HG03060 (cell line): Measurements from ENCODE around the gene GDF11.

Experiments used
- ATAC-seq: cut with Tn5 transposase; IDR thresholded peaks from one replicate; pipeline ENCODE4 v1.9.1; 2021; ENCODE audit warnings: low read depth, moderate number of reproducible peaks; ENCODE audit not compliant: unreplicated experiment

Gene GDF11

DNA sequence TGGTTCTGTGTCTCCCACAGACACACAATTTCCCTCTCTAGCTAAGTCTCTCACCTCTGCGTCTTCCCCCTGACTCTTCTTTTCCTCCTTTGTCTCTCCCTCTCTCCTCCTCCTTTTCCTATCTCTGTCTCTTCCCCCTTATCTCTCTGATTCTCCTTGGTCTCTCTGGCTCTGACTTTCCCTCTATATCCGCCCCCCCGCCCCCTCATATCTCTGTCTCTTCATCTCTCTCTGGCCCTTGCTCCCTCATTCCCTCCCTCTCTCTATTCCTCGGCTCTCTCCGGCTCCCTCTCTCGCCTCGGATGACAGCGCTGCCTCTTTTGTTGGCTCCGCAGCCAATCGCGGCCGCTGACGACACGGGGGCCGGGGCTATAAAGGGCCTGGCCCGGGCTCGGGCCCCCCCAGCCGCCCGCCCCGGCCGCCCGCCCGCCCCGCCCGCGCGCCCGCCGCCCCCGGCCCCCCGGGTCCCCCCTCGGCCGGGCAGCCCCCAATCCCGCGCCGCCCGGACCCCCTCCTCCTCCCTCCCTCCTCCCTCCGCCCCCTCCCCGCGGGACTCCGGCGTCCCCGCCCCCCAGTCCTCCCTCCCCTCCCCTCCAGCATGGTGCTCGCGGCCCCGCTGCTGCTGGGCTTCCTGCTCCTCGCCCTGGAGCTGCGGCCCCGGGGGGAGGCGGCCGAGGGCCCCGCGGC, at the start of gene GDF11:
Gene GDF11, plus strand, starts transcription at position 404 of the 687 bp plus-strand sequence. Its CDS starts 195 bp downstream, at position 599.
- no peak for ATAC-seq

DNA sequence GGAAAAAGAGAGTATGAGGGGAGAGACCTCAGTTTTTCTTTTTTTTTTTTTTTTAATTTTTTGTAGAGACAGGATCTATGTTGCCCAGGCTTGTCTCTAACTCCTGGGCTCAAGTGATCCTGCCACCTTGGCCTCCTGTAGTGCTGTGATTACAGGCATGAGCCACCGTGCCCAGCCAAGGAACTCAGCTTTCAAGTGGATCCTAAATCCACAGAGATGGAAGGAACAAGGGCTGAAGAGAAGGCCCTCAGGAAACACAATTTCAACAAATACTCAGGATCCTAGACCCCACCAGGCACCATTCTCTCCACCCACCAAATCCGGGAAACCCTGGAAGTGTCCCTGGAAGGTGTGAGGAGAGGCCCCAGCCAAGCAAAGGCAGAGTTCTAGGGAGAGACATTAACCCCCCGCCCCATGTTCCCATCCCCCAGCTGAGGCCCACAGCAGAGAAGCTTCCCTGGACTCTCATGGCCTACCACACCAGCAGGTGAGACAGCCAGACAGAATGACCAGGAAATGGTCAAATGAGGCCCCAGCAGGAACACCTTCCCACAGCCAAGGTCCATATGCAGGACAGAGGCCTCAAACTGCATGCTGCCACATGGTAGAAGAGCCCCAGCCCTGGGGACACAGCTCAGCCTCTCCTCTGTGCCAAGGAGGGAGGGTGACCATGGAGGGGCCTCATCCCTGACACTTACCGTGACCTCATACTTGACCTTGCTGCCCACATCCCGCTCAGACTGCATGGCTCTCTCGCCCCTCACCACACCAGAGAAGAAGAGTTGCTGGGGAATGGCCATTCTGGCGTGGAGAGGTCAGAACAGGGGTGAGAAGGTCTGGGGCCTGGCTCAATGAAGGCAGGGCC, 49.4 kb upstream of the GDF11 start:
- no peak for ATAC-seq

DNA sequence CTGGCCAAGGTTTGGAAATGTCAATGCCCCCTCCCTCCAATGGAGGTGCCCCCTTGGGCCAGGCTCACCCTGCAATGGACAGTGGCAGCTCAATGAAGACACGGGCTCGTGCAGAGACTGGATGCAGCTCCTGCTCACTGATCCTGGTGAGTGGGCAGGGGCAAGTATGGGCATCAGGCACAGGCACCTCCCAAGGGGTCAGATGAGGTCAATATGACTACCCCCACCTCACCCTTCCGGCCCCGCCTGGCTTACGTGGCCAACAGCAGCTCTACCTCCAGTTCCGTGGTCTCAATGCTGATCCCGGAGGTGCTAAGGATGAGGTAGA, 48.8 kb upstream of the GDF11 start:
- no peak for ATAC-seq

DNA sequence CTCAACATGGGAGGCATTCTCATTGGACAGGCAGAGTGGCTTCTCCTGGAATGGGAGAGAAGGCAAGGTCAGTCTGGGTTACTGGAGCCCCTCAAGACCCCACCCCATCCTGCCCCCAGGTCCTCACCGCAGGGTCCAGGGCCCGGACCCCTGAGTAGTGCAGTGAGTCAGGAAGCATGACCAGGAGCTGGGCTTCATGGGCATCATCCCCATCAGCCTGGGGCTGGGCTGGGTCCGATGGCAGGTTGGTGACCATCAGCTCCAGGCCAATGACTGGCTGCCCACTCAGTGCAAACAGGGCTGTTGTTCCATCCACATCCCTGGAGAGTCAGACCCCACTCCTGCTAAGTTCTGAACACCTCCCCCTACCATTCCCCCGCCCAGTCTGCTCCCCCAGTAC, 48.3 kb upstream of the GDF11 start:
- no peak for ATAC-seq

DNA sequence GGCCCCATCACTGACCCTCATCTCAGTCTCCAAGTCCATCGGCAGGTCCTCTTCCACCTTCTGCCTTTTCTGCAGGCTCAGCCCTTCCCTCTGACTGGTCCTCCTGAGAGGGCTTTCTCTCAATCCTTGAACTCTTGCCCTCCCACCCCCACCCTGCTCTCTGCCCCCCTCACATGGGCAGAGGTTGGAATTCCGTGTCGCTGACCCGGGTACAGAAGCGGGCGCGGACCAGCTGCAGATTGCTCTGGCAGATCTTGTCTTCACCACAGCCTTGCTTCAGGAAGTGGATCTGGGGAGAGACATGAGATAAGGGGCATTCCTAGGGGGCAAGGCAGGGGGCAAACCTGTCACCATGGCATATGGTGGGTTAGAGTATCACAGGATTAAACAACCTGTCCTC, 47.6 kb upstream of the GDF11 start:
- ATAC-seq, result no peak

DNA sequence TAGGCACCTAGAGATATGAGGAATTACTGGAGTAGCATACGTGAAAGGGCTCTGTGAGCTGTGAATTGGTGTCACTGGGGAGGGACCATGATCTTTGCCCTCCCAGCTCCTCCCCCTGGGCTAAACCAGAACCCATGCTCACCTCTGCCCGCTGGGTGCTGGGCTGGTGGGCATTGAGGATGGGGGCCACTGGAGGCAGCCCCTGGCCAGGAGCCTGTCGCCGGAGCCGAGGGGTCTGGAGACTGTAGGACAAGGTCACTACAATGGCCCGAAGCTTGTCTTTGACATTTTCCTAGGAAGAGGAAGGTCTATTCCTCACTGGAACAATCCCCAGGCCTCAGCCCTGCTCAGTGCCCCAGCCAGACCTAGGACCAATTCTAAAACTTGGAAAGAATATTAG, 46.8 kb upstream of the GDF11 start:
- no peak for ATAC-seq

DNA sequence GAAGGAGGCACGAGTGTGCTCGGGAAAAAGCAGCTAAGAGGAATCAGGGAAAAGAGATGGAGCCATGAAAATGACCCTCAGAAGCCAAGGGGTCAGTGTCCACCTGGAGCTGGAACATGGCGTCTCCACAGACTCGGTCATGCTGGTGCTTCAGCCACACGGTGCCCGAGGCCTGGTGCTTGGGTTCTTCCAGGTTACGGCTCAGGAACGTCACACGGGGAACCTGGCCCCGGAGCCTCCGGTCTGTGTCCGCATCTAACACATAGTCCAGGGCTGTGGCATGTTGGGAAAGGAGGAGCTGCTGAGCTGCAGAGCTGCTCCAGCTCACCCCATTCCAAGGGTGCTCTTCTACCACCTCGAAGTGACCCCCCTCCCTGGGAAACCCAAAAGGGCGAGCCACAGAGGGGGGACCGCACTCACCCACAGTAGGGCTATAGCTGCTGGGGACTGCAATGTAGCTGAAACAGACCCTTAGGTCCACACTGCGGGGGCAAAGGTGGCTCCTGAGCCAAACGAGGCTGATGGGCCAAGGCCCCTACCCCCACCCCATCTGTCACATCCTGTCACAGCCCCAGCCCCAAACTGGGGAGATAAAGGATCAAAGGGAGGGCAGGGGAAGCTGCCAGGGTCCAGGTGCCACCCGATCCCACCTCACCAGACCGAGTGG, 46.0 kb upstream of the GDF11 start:
- ATAC-seq, result no peak

DNA sequence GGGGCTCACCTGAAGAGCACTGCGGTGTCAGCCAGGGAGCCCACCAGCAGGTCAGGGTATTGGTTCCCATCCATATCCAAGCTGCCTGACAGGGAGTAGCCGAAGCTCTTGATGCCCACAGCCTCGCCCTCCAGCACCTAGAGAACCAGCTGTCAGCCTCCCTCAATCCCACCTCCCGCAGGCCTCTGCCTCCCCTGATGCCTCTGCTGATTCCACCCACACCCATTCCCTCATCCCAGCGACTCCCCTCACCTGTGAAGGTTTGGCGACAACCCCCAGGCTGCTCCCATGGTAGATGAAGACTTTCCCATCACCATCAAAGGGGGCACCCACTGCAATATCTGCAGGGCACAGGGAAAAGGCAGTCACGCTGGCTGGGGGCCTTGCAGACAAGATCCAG, 45.2 kb upstream of the GDF11 start:
- no peak for ATAC-seq

DNA sequence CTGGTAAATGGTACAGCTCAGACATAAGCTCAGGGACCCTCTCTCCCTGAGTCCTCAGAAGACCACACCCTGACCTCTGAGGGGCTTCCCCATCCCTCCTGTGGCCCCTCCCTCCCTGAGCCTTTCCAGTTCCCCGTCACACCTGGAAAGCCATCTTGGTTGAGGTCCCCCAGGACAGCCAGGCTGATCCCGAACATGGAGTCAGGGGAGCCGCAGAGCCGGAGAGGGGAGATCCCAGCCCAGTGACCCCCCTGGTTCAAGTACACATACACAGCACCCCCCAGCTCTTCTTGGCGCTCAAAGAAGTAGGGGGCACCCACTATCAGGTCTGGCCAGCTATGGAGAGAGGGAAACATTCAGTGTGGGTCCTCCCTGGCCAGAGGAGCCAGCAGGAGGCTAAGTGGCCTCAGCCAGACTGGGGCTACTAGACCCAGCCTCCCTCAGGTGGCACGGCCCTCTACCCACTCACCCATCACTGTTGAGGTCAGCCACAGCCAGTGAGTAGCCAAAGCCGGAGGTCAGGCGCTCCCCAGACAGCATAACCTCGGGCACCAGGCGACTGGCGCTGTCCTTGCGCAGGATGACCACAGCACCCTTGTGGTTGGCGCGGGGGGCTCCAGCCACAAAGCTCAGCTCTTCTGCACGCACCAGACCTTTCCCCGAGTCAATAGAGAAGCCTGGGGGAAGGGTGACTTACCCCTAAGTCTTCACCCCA, 44.5 kb upstream of the GDF11 start:
- ATAC-seq, result no peak

DNA sequence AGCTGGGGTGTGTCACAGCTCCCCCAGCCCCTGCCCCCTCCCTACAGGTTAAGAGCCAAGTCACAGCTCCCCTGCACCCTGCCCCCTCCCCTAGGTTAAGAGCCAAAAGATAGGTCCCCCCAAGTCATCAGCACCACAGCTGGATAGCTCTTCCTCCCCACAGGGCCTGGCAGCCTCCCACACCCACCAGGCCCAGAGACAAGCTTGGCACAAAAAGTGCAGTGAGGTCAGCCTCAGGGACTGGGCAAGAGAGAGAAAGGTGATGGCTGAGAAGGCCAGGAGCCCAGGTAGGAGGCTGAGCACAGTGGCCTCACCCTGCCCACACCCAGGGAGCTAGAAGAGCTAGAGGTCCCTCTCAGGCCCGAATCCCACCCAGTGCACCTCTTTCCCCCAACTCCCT, 44.0 kb upstream of the GDF11 start:
- ATAC-seq, result no peak

DNA sequence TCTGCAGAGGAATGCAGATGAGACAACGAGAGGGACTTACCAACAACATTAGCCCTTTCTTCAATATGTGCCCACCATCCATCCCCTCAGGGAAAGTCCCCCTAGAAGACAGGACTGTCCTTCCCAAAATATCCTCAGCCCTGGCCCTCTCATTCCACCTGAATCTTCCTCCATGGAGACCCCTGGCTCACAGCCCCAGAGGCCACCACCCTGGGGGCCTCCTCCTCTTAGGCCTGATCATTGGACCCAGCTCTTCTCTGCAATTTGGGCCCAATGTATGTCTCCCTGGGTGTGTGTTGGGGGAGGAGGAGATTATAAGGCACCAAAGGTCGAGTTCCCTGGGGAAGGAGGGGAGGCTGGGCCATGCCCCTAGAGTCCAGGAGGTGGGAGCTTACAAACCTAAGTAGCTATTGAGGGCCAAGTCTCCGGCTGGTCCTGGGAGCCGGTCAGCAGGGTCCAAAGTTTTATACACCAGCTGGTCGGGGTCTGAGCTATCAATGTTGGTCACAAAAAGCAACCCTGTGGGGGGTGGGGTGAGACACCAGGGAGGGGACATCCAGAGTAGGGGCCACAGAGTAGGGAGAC, 43.4 kb upstream of the GDF11 start:
- ATAC-seq, result no peak

DNA sequence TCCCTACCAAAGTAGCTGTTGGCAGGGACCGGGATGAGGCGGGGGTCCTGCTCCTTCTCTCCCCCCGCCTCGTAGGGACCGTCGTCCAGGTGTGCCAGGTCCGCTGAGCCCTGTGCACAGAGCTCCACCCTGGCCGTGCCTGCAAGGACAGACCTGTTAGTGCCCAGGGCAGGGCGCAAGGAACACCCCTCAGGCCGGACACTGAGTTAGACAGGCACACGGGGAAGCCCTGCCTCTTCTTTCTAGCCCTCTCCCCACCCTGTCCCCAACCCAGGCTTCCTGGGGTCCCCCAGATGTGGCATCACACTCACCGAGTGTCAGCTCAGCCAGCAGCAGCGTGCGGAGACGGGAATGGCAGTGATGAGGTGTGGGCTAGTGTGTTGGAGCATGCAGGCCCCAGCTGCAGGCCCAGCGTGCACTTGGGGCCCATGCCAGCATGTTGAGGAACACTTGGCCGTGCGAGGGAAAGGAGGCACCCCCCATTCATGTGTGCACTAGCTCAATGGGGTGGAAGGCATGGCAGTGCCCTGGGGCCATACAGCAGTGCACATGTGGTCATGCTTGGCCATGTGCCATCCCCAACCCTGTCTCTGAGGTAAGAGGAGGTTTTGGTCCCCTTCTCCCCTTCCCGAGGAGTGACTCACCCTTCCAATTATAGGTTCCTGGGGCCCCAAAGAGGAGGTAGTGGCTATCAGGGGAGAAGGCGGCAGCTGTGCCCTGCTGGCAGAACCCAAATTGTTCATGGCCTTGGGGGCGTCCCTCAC, 42.5 kb upstream of the GDF11 start:
- no peak for ATAC-seq

DNA sequence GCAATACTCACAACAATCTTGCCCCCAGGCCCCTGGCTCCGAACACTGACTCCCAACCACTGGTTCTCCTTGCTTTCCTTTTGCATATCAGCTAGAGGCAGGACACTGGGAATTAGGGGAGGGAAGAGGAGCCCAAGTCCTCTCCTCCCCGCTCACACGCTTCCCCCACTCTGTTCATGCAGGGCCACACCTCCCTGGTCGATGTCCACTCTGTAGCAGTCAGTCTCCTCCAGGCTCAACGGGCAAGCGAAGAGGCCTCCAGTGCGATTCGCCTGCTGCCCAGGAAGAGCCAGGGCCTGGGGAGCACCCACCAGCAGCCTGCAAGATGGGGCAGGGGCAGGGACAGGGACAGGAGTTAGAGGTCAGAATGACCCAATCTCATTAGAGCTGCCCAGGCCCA, 40.1 kb upstream of the GDF11 start:
- ATAC-seq, result no peak

DNA sequence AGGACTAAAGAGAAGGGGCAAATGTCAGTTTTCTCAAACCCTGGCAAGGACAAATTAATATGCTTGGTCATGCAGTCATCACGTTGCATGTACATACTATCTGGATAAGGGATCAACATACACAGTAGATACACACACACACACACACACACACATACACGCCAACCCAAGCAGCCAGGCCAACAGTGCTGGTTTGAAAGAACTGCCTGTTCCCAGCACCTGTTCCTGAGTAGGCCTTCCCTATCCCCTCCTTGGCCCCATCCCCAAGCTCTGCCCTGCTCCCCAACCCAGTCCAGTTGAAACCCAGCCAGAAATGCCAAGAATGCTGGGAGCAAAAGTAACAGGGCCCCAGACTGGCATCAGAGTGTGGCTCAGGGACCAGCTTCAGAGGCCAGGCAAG, 39.6 kb upstream of the GDF11 start:
- no peak for ATAC-seq

DNA sequence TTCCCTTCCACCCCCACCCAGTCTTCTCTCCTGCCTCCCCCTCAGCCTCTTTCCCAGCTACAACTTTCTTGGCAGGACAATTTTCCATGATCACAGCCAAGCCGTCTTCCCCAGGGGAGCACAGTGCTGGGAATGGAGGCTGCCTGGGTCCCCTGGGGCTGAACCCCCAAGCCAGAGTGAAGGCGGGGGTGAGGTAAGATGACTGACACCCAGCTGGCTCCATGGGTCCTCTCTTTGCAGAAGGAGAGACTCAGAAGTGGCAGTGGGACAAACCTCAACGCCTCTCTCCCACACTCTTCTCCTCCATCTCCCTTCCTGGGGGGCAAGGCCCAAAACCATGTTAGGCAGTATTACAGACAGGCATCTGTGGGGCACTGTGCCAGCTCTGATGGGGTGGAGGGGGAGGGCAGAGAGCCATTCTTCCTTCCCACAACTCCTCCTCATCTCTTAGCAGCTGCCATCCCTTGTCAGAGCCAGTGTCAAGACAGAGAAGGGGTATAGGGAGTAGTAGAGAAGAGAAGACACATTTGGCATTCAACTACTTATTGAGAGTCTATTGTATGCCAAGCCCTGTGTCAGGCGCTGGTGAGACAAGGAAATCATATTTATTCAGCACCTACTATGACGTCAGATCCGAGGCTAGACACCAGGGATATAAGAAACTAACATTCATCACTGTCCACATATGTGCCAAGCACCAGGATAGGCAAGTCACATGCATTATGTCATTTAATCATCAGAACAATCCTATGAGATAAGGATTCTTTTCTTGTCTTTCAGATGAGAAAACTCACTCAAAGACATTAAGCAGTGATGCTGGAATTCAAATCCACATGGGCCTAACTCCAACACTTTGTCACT, 38.8 kb upstream of the GDF11 start:
- ATAC-seq, result no peak

DNA sequence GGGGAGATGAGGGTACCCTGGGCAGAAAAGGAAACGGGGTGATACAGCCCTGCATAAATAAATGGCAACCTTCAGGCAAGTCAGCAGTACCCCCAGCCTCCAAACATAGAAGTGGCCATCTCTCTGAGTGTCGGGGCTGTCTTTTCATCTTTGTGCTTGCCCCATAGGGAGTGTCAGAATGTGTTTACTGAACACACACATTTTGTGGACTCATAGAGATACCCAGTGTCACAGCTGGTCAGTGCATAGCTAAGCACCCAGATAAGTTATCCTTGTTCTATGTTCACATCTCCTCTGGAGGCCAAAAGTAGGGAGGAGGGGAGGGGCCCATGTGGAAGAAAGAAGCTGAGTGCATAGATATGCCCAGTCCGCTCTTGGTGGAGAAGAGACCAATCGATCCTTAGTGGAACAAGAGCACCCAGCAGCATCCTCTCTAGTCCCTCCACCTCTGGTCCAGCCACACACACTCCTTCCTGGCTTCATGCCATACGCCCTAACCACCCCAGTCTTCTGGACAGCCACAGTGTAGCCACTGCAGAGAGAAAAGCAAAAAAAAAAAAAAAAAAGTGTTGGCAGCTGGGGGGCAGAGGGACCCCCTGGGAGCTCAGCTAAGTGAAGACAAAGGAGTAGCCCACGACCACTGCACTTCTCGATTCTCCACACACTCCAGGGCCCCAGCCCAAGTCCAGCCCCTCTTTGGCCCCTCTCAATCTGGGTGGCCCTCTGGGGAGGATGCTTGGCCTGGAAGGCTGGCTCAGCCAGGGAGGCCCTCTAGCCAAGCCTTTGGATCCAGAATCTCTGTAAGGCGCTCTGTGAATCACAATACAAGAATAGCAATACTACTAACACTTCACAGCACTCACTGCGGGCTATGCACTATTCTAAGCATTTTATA, 37.9 kb upstream of the GDF11 start:
- ATAC-seq, result no peak

DNA sequence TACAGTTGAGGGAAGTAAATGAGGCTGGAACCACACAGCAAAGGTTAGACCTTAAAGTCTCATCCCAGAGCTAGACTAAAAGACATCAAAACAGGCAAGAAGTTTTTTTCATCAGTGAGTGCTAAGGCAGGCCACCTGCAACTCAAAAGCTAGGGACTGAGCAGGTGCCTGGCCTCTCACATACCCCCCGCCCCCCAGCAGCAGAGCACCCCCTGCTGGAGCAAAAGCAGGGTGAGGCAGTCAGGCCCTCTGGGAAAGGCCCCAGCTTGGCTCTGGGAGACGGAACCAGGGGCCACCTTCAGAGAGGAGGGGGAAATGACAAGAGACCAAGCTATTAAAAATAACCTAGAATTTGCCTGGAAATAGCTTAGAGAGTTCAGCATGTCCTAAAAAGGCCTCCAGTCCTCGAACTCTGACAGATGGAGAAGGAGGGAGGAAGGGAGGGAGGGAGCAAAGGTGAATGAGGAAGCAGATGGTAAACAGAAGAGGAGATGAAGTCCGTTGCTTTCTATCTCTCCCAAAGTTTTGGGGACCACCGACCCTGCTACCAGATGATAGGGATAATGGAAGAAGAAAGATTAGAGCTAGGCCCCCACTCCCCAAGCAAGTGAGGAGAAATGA, 37.0 kb upstream of the GDF11 start:
- ATAC-seq, result no peak
